ENCODE measurements around the gene IL1R1.

The IL1R1 gene

GRCh38 chr2:102147935-102148334 lies 5.4 kb downstream of the IL1R1 start:
- Histone ChIP-seq H3K79me1 (ENCODE audit: low read depth, low read length) (no peaks in the 10 kb centered on the region), H3K36me3 (replicated peaks in 1 of 2; ENCODE audit: control insufficient read depth in 2 of 2, insufficient read depth in 2 of 2, low read length in 2 of 2) (no peaks in the 10 kb centered on the region), H2BK120ac (ENCODE audit: low read depth, low read length) (no peak overlapping the region), H3K4me1 (ENCODE audit: control insufficient read depth in 2 of 2, insufficient read depth in 1 of 2, low read depth in 1 of 2, low read length in 2 of 2) (no peaks in the 10 kb centered on the region), H4K8ac (ENCODE audit: low read depth, low read length) (no peak overlapping the region), H2BK5ac (ENCODE audit: low read length) (no peak overlapping the region), H4K91ac (ENCODE audit: low read depth, low read length, poor library complexity) (no peak overlapping the region), H2BK12ac (ENCODE audit: low read length) (no peak overlapping the region), H2BK15ac (ENCODE audit: low read length) (no peak overlapping the region), H3K18ac (ENCODE audit: low read length) (no peak overlapping the region), H3K9me3 (replicated peaks in 1 of 2; ENCODE audit: control insufficient read depth in 2 of 2, insufficient read depth in 1 of 2, low read depth in 1 of 2, low read length in 2 of 2) (peaks cover 3 to 12% of the 10 kb centered on the region in 2 donors), H3K14ac (ENCODE audit: low read length) (no peak overlapping the region), H3K27me3 (ENCODE audit: control insufficient read depth in 3 of 3, insufficient read depth in 3 of 3, low read depth in 1 of 3, low read length in 3 of 3) (peaks cover 0 to 13% (median 7%) of the 10 kb centered on the region in 3 experiments), H2AFZ (ENCODE audit: low read length) (no peak overlapping the region), H3K4ac (ENCODE audit: low read length) (no peak overlapping the region), H3K4me3 (ENCODE audit: low read length in 2 of 2) (no peak overlapping the region), H3K4me2 (ENCODE audit: insufficient read depth, low read length, poor library complexity, severe bottlenecking) (no peak overlapping the region), H3K9ac (ENCODE audit: low read depth, low read length, poor library complexity) (no peak overlapping the region), H3K23ac (ENCODE audit: low read depth, low read length, poor library complexity) (no peak overlapping the region), H3K27ac (replicated peaks; ENCODE audit: low read length) (no peak overlapping the region), H2AK5ac (ENCODE audit: low read depth, low read length) (no peak overlapping the region)
- DNase-seq (ENCODE audit: low spot score): no peak
- WGBS, 2 donors (ENCODE audit: extremely low coverage in 2 of 2, insufficient read length in 2 of 2, insufficient replicate concordance in 1 of 2): no CpG with 5 or more reads among the region's 3 CpGs

DNA sequence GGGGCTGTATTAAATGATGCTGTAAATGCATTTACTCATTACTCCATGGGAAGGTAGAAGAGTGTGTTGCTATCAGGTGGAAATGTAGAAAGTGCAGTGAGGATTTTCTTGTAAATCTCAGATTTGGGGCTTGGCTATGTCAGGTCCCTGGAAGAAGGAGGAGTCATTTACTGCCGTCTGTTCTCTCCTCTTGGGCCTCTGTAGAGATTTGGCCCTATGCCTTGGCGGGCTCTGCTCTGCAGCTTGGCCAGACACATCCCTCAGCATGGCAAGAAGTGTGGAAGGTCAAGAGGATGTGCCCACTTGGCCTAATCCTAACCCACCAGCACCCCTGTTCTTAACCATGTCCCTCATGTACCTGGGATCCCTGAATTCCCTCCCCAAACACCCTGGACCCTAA lies 6.7 kb downstream of the IL1R1 start:
- Histone ChIP-seq H2BK12ac (ENCODE audit: low read length) (no peak overlapping the region), H3K23ac (ENCODE audit: low read depth, low read length, poor library complexity) (no peak overlapping the region), H3K9me3 (replicated peaks in 1 of 2; ENCODE audit: control insufficient read depth in 2 of 2, insufficient read depth in 1 of 2, low read depth in 1 of 2, low read length in 2 of 2) (peaks cover 3 to 10% of the 10 kb centered on the region in 2 donors), H4K8ac (ENCODE audit: low read depth, low read length) (no peak overlapping the region), H2BK5ac (ENCODE audit: low read length) (no peak overlapping the region), H3K14ac (ENCODE audit: low read length) (no peak overlapping the region), H3K4me1 (ENCODE audit: control insufficient read depth in 2 of 2, insufficient read depth in 1 of 2, low read depth in 1 of 2, low read length in 2 of 2) (no peaks in the 10 kb centered on the region), H2BK15ac (ENCODE audit: low read length) (no peak overlapping the region), H3K27ac (replicated peaks; ENCODE audit: low read length) (no peak overlapping the region), H2BK120ac (ENCODE audit: low read depth, low read length) (no peak overlapping the region), H3K4me3 (ENCODE audit: low read length in 2 of 2) (no peak overlapping the region), H3K36me3 (replicated peaks in 1 of 2; ENCODE audit: control insufficient read depth in 2 of 2, insufficient read depth in 2 of 2, low read length in 2 of 2) (no peaks in the 10 kb centered on the region), H4K91ac (ENCODE audit: low read depth, low read length, poor library complexity) (no peak overlapping the region), H2AK5ac (ENCODE audit: low read depth, low read length) (no peak overlapping the region), H3K4ac (ENCODE audit: low read length) (no peak overlapping the region), H3K9ac (ENCODE audit: low read depth, low read length, poor library complexity) (no peak overlapping the region), H3K4me2 (ENCODE audit: insufficient read depth, low read length, poor library complexity, severe bottlenecking) (no peak overlapping the region), H2AFZ (ENCODE audit: low read length) (no peak overlapping the region), H3K79me1 (ENCODE audit: low read depth, low read length) (no peaks in the 10 kb centered on the region), H3K27me3 (ENCODE audit: control insufficient read depth in 3 of 3, insufficient read depth in 3 of 3, low read depth in 1 of 3, low read length in 3 of 3) (peaks cover 0 to under 1% (median 0%) of the 10 kb centered on the region in 3 experiments), H3K18ac (ENCODE audit: low read length) (no peak overlapping the region)
- no peak for DNase-seq (ENCODE audit: low spot score)
- WGBS, 2 donors (ENCODE audit: extremely low coverage in 2 of 2, insufficient read length in 2 of 2, insufficient replicate concordance in 1 of 2): no CpG with 5 or more reads among the region's 2 CpGs

- Histone ChIP-seq H4K91ac (ENCODE audit: low read depth, low read length, poor library complexity) (no peak overlapping the region), H3K9ac (ENCODE audit: low read depth, low read length, poor library complexity) (no peak overlapping the region), H2BK15ac (ENCODE audit: low read length) (no peak overlapping the region), H2AK5ac (ENCODE audit: low read depth, low read length) (no peak overlapping the region), H2BK12ac (ENCODE audit: low read length) (no peak overlapping the region), H3K14ac (ENCODE audit: low read length) (no peak overlapping the region), H3K27me3 (ENCODE audit: control insufficient read depth in 3 of 3, insufficient read depth in 3 of 3, low read depth in 1 of 3, low read length in 3 of 3) (no peaks in the 10 kb centered on the region), H4K8ac (ENCODE audit: low read depth, low read length) (no peak overlapping the region), H3K18ac (ENCODE audit: low read length) (peak overlapping the region; percentile 13), H3K4ac (ENCODE audit: low read length) (no peak overlapping the region), H3K23ac (ENCODE audit: low read depth, low read length, poor library complexity) (no peak overlapping the region), H3K79me1 (ENCODE audit: low read depth, low read length) (no peaks in the 10 kb centered on the region), H3K4me2 (ENCODE audit: insufficient read depth, low read length, poor library complexity, severe bottlenecking) (no peak overlapping the region), H3K27ac (replicated peaks; ENCODE audit: low read length) (no peak overlapping the region), H3K4me1 (ENCODE audit: control insufficient read depth in 2 of 2, insufficient read depth in 1 of 2, low read depth in 1 of 2, low read length in 2 of 2) (no peaks in the 10 kb centered on the region), H2BK120ac (ENCODE audit: low read depth, low read length) (no peak overlapping the region), H3K4me3 (ENCODE audit: low read length in 2 of 2) (no peak overlapping the region), H2BK5ac (ENCODE audit: low read length) (no peak overlapping the region), H3K36me3 (replicated peaks in 1 of 2; ENCODE audit: control insufficient read depth in 2 of 2, insufficient read depth in 2 of 2, low read length in 2 of 2) (no peaks in the 10 kb centered on the region), H2AFZ (ENCODE audit: low read length) (no peak overlapping the region), H3K9me3 (replicated peaks in 1 of 2; ENCODE audit: control insufficient read depth in 2 of 2, insufficient read depth in 1 of 2, low read depth in 1 of 2, low read length in 2 of 2) (peaks cover 3 to 8% of the 10 kb centered on the region in 2 donors)
- no peak for DNase-seq (ENCODE audit: low spot score)
- WGBS, 2 donors (ENCODE audit: extremely low coverage in 2 of 2, insufficient read length in 2 of 2, insufficient replicate concordance in 1 of 2): no CpG with 5 or more reads among the region's 9 CpGs
Measured at GRCh38 chr2:102149644-102150455, 7.3 kb downstream of the IL1R1 start.

DNA sequence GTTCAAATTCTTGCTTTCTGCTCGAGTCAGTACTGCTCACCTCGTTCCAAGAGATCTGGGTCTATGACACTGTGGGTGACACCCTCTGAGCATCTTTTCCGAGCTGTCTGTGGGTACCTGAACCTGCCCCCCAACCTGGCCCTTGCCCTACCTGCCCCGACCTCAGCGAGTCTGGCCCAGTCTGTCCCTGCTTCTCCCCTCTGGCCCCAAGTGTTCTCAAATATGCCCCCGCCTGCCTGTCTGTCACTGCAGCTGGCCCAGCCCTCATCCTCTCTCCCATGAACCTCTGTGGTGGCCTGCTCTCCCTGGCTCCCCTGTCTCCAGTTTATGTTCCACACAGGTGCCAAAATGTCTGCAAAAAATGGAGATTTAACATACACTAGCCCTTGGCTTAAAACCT lies 11.8 kb downstream of the IL1R1 start:
- H2BK15ac ChIP-seq (ENCODE audit: low read length): no peak overlapping the region
- H3K79me1 ChIP-seq (ENCODE audit: low read depth, low read length): no peaks in the 10 kb centered on the region
- H3K4me3 ChIP-seq (ENCODE audit: low read length in 2 of 2): no peak overlapping the region
- no peak overlapping the region for H4K8ac ChIP-seq (ENCODE audit: low read depth, low read length)
- no peak overlapping the region for H2BK12ac ChIP-seq (ENCODE audit: low read length)
- H3K27ac ChIP-seq (replicated peaks; ENCODE audit: low read length): no peak overlapping the region
- H3K9ac ChIP-seq (ENCODE audit: low read depth, low read length, poor library complexity): no peak overlapping the region
- H3K27me3 ChIP-seq (ENCODE audit: control insufficient read depth in 3 of 3, insufficient read depth in 3 of 3, low read depth in 1 of 3, low read length in 3 of 3): no peaks in the 10 kb centered on the region
- H2AK5ac ChIP-seq (ENCODE audit: low read depth, low read length): no peak overlapping the region
- H2AFZ ChIP-seq (ENCODE audit: low read length): no peak overlapping the region
- H3K4me1 ChIP-seq (ENCODE audit: control insufficient read depth in 2 of 2, insufficient read depth in 1 of 2, low read depth in 1 of 2, low read length in 2 of 2): no peaks in the 10 kb centered on the region
- H3K18ac ChIP-seq (ENCODE audit: low read length): no peak overlapping the region
- no peak overlapping the region for H3K23ac ChIP-seq (ENCODE audit: low read depth, low read length, poor library complexity)
- H3K14ac ChIP-seq (ENCODE audit: low read length): no peak overlapping the region
- no peak overlapping the region for H2BK120ac ChIP-seq (ENCODE audit: low read depth, low read length)
- no CpG with 5 or more reads among the region's 6 CpGs for WGBS, 2 donors (ENCODE audit: extremely low coverage in 2 of 2, insufficient read length in 2 of 2, insufficient replicate concordance in 1 of 2)
- no peak overlapping the region for H2BK5ac ChIP-seq (ENCODE audit: low read length)
- H3K36me3 ChIP-seq (replicated peaks in 1 of 2; ENCODE audit: control insufficient read depth in 2 of 2, insufficient read depth in 2 of 2, low read length in 2 of 2): no peaks in the 10 kb centered on the region
- H3K9me3 ChIP-seq (replicated peaks in 1 of 2; ENCODE audit: control insufficient read depth in 2 of 2, insufficient read depth in 1 of 2, low read depth in 1 of 2, low read length in 2 of 2): peaks cover 0 to 3% of the 10 kb centered on the region in 2 donors
- no peak overlapping the region for H3K4me2 ChIP-seq (ENCODE audit: insufficient read depth, low read length, poor library complexity, severe bottlenecking)
- H3K4ac ChIP-seq (ENCODE audit: low read length): no peak overlapping the region
- DNase-seq (ENCODE audit: low spot score): no peak
- no peak overlapping the region for H4K91ac ChIP-seq (ENCODE audit: low read depth, low read length, poor library complexity)
